GM19438 (cell line): ENCODE measurements around the gene PCGF5.
"Not testable (repeated sequence)": the region's sequence is repeated elsewhere in the genome, so short reads cannot be mapped to it uniquely, and the experiment has no call there.

Experiments used
- ATAC-seq: cut with Tn5 transposase; IDR thresholded peaks from one replicate; pipeline ENCODE4 v1.9.1; 2021; ENCODE audit warnings: low read depth; ENCODE audit not compliant: unreplicated experiment

The PCGF5 gene

DNA sequence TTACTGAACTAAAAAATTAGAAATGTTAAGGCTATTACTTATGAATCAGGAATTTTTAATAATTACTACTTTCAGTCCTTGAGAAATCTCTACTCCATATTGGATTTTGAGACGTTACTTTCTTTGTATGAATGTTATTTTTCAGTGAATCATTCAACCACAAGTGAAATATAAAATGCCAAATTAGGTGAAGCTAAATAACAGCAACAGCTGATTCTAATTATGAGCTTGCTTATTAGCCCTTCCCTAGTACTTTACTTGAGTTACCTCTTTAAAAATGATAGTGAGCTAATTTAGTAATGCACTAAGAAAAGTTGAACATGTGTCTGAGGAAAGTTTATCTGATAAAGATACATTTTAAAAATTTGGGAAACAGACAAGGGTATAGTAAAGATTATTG, 51.4 kb downstream of the PCGF5 start:
- ATAC-seq, result no peak

DNA sequence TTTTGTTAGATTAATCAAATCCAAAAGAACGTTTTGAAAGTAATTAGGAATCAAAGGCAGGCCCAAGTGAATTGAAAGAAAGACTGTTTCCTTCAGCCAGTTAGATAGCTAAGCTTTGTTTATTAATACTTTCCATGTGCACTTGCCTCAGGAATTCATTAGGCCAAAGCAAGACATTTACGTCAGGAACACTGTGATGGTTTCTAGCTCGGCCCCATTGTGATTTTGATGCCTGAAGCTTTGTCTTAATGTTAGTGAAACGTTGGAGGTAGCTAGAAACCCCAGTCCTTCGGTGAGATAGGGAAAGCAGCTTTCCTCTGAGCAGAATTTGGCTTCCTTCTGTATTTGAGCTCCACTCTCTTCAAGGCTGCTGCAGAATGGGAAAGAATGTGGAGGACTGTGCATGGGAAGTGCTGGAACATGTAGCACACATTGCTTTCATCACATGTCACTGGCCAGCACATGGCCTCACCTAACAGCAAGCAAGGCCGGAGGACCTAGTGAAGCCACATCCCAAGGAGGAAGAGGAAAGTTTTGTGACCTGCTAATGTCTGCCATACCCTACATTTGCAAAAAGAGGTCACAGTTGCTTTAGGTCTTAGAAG, 64.1 kb downstream of the PCGF5 start:
- no peak for ATAC-seq

DNA sequence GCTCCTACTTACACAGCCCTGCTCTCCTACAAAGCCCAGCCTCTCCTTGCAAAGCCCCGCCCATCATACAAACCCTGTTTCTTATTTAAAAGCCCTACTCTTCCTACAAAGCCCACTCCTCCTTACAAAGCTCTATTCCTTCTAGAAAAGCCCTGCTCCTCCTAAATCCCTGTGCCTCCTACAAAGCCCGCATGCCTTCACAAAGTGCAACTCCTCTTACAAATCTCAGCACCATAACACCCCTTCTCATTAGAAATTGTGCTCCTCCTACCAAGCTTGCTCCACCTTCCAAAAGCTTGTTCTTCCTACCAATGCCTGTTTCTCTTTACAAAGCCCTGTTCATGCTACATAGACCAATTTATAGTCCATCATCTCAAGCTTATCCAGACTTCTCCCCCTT, 66.1 kb downstream of the PCGF5 start:
- no peak for ATAC-seq

DNA sequence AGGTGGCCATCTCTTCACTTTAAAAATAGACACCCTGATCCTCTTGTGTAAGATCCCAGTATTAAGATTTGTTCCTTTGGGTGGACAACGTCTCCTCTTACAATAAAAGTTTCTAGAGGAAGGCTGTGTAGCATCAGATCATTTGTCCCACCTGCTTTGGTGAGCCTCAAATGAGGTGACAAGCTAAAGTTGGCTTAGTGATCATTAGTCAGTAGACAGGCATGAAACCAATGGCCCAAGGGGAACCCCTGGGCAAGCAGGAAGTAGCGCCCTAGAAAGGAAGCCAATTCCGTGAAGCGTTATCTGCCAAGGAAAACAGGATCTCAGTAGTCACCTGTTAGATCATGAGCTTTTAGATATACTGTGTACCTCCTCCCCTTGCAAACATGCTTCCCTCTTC, 66.8 kb downstream of the PCGF5 start:
- no peak for ATAC-seq

DNA sequence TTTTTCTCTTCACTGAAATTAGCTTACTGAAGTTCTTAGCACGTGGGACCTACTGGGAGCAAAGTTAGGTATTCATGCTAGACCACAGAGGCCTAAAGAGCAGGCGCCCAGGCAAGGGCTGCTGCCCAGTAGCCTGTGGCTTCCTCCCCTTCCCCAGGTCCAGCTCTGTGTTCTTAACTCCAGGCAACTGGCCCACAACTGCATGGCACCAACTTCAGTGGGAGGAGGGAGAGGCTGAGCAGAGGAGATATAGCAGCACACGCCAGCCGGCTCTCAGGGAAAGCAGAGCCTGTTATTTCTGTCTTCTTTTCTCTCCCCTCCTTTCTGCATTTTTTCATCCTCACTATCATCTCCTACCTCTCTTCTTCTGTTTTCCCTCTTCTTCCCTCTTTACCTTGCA, 67.4 kb downstream of the PCGF5 start:
- no peak for ATAC-seq

DNA sequence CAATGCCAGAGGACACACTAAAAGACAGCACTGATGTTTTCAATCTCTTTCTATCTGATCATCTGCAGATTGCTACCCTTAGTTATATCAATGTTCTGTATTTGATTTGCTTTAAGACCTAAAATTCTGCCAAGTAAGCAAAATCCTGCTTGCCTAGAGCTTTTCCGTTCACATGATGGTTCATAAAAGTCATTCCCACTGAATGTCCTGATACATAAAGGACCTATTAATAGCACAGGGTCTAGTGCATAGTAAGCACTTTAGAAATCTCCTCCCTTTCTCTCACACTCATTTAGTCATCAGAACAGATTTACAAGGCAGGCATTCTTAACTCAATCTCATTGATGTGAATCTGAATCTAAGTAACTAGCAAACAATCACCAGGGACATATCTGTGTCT, 68.8 kb downstream of the PCGF5 start:
- ATAC-seq, result no peak

DNA sequence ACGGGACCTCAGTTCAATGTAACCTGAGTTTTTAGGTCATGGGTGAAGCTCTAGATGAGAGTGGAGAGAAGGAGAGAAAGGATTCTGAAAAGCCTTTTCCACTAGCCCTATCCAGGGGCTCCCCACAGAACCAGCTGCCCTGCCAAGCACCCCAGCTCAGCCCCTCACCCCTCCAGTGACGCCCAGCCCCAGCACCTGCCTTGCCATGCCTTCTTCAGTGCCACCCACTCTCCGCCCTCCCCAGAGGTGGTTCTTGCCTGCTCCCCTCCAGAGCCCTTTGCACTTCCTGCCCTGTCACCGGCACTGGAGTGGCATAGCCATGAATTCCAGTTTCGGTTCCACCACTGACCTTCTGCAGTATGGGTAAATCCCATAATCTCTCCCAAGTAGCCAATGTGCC, 70.1 kb downstream of the PCGF5 start:
- ATAC-seq, result no peak

DNA sequence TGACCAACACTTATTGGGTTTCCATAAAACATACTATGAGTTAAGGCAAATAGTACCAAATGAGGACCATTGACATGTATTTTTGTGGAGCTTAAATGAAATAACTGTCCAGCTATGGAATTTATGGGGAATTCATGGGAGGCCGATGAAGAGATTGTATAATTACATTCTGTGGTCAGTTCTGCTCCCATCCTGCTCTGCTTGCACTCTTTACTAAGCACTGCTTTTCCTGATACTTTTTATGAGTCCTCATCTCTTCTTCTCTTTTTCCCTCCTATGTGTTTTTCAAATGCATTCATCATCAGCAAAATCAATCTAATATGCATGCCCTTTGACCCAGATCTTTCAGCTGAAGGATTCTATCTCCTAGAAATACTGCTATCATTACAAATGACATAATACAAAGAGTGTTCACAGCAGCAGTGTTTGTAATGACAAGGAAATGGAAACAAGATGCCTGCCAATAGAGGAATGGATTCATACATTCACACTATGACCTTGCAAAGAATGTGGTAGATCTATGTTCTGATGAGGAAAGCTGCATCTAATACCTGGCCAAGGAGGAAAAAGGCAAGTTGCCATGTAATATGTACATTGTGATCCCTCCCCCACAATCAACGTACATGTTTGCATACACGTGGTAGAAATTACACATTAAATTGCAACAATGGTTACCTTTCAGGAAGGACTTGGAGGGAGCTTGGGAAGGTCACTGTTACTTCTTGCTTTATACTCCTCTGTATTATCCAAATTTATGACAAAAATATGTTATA, 73.9 kb downstream of the PCGF5 start:
- ATAC-seq, result no peak

DNA sequence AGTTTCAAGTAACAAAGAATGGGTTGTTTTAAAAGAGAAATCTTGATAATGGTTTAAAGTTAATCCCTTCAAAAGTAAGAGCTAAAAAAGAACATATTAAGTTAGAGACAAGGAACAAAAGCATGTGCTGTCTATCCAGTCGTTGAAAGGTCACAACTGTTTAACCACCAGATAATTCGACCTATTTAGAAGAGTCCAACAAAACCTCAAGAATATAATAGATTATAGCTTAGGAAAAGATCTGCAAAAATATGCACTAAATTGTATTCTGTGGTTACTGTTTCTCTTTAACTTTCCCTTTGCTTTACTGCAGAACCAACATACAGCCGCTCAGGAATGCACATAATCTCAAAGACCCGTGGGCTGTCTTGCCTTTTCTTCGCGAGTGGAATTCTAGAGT, 74.9 kb downstream of the PCGF5 start:
- no peak for ATAC-seq

DNA sequence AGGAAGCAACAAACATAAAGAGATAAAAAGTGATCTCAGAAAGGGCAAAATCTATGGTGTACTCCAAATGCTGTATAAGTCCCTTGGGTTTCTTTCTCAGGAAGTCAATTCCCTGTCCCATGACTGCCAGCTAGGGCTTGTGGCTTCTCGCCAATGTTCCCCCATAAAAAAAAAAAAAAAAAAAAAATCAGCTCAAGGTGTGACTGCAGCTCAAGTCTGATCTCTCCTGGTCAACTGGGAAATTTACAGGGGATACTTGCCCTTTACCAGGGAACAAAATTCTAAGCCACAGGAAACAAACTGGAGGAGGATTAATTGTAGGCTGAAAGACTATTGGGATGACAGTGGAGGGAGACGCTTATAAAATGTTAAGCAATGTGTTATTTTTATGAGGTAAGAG, 76.0 kb downstream of the PCGF5 start:
- no peak for ATAC-seq

DNA sequence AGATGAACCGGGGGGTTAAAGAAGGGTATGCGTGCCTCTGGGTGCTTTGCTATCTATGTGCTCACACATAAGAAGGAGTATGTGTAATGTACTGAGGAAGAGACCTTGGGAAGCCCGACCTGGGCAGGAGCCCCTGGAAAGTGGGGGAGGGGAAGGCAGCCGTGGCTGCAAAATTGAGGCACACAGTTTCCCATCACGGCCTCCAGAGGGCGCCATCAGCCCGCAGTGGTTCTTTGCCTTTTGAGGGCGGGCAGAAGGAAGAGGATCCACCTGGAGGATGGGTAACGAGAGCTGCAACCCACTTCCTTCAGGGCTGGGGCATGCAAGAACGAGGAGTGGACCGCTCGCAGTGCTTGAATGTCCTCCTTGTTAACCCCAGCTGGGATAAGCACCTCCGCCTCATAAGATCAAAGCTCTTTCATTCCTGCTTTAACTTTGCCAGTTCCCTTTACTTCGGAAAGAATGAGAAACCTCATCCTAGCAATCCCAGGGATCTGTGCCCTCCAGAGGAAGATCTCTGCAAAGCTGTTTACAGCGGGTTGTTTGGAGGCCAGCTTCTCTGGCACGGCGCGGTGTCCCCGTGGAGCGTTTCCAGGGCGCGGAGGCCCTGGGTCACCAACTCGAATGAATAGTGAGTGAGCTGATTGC, 77.9 kb downstream of the PCGF5 start:
- peak; percentile 79 for ATAC-seq

DNA sequence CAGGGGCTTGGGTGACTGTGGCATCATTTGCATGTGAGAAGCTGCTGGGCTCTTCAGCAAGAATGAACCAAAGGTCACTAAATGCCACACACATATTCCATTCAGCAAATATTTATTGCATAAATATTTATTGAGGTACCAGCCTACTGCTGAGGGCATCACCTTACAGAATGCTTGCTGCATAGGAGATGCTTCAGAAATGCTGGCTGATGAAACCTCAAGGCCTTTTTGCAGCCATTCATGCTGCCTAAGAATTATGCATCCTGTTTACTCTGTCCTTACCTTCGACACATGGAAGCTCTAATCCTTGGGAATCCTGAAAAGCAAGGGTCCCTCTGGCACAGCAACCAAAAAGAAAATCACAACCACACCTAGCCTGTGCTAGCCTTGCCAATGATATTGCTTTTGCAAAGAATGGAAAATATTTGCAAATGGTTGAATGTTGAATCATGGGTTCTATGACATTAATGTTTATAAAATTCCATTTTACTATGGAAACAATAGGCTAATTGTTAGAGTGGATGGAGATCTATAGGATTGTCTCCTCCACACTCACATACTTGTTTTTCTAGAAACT, 79.6 kb downstream of the PCGF5 start:
- no peak for ATAC-seq

DNA sequence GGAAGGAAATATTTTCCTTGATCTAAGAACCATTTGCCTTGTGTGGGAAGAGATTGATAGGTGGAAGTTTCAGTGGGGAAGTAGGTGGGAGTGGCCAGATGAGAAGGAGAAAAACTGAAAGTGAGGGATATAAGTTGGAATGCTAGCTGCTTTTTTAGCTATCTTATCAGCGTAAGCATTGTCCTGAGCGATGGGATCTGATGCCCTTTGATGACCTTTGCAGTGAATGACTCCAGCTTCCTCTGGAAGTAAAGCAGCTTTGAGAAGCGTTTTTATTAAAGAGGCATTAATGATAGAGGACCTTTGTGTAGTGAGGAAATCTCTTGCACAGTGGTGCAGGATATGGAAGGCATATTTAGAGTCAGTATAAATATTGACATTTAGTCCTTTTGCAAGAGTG, 82.5 kb downstream of the PCGF5 start:
- ATAC-seq, result not testable (repeated sequence)

DNA sequence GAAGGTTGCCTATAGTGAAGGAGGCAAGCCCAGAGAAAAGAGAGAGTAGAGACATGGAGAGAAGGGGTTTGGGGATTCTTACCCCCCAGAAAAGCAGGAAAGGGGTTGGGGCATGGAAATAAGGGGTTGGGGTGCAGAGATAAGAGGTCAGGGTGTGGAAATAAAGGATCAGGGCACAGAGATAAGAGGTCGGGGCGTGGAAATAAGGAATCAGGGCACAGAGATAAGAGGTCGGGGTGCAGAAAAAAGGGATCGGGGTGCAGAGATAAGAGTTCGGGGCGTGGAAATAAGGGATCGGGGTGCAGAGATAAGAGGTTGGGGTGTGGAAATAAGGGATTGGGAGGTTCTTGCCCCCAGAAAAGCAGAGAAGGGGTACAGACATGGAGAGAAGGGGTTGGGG, 85.5 kb downstream of the PCGF5 start:
- not testable (repeated sequence) for ATAC-seq

DNA sequence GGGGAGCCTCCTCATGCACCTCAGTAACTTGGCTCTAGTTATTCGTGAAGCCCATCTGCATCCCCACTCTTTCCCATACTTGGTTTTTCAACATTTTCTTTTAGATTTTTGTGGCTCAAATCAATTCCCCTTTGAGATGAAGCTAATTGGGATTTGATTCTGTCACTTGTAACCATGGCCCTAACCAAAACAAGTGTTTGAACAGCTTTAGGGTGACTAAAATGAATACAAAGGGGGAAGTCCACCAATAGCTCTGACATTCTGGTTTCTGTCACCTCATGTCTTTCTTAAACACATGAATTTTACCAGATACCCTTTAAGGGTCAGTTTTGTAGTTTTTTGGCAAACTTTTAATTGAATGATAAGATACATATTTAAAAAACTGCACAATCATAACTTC, 87.0 kb downstream of the PCGF5 start:
- no peak for ATAC-seq

DNA sequence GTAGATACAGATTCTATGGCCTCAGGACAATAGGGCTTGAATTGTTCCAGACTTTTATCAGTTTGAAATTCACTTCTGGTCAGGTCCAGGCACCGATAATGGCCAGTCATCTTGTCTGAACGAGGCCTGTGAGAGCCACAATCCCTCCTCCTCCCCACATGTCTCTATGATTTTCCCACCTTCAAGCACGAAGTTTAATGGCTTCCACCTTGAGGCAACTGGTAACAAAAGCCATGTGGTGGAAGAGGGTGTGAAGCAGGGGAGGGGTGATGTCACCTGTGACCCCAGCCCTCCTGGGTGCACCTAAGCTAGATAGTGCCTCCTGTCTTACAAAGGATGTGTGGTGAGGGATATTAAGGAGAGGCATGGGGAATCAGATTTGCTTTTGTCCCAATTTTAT, 89.2 kb downstream of the PCGF5 start:
- no peak for ATAC-seq

DNA sequence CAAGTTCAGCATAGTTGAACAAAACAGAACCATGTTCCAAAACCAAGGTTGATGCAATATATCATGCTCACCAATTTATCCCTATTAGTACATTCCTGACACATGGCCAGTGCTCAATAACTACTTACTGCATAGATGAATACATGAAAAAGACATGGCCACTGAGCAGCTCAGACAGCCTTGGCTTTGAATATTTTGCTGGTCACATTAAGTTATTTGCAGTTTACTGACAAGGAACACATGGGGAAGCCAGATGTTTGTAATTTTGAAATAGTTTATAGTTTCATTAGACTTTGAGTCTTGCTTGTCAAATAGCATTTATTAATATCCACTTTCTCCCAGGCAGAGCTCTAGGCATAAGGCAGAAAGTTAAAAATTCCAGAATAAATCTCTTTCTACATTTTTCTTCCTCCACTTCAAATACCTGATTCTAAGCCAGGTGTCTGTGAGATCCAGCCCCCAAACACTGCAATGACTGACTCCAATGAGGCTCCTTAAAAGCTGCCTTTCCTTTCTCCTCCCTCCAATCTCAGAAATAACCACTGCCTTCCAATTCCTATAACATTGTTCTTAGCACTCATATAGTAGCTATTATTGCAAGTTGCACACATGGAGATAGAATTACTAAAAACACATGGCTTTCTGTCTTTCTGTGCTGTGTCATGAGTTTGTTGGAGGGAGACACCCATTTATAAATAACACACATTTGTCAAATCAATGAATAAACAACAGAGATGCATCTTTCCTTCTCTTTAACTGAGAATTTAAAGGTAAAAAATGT, 91.3 kb downstream of the PCGF5 start:
- ATAC-seq, result no peak

DNA sequence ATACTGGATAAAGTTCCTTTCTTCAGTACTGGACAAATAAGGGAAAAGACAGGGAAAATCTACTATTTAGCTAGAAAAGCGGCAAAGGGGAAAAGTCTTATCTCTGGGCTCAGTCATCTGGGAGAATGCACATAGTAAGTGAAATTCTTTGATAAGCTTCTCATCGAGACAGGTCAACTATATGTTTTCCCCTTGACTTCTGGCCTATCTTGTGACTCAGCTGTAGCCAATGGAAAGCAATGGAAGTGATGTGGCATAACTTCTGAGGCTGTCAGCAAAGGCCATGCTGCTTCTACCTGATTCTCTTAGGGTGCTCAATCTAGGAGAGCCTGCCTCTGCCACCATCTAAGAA, 91.9 kb downstream of the PCGF5 start:
- no peak for ATAC-seq

DNA sequence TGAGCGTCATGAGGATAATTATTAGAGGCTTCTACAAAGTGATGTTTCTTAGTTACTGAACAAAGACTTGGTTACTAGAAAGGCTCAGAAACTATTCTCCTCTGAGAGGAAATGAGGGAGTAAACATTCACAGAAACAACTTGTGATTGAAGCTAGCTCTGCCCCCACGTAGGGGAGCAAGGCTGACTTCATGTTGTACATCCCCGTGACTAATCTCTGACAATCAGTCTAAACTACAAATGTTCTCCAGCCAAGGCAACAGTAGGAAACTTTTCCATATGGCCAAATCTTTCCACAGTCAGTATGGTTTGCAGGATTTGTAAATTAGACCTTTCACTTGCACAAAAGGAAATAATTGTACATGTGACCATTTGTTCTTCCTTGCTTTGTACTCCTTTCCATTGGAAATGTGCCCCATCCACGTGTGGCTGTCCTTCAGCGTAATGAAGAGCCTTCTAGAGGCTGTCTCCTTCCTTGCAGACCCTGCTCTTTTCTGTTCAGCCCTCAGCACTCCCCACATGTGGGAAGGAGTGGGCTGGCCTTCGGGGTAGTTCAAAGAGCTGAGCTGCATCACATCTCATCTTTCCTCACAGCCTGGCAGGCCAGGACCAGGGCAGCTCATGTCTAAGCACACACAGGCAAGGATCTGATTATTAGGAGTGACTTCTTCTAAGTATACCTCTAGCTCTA, 93.5 kb downstream of the PCGF5 start:
- ATAC-seq, result no peak

DNA sequence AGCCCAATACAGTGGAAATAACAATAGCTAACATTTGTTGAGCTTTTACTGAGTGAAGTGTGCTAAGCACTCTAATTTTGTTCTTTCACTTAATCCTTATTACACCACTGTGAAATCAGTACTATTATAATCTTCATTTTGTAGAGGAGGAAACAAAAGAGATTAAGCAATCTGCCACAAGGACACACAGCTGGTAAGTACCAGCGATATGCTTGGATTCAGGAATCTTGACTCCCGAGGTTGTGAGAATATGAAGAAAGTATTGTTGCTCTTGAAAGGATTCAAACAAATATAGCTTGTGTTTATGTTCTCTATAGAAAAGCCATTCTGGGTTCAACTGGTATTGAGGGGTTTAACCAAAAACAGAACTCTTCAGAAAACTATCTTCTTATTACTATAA, 96.0 kb downstream of the PCGF5 start:
- ATAC-seq, result no peak
